PFSK-1 (cell line): ENCODE results near the gene USP7.

Source experiments
- FOXP2 ChIP-seq: optimal IDR thresholded peaks from 2 replicates; pipeline ENCODE3; 2011; ENCODE audit warnings: borderline replicate concordance, control low read depth, inconsistent platforms; ENCODE audit not compliant: insufficient read depth; ENCODE audit errors: extremely low read length, extremely low read depth
- POLR2AphosphoS5 ChIP-seq: IDR thresholded peaks from 2 replicates; pipeline ENCODE4 v1.6.1; 2012; ENCODE audit warnings: low read depth, mild to moderate bottlenecking, control low read depth, low read length, moderate library complexity
- REST ChIP-seq, 2 experiments: IDR thresholded peaks; 2 replicates each; pipeline versions ENCODE4 v1.6.1 to v1.8.0; 2011 to 2012; ENCODE audit warnings: low read depth in 2 of 2, low read length in 2 of 2, control low read depth in 1 of 2, inconsistent platforms in 1 of 2, mild to moderate bottlenecking in 1 of 2, moderate library complexity in 1 of 2; ENCODE audit not compliant: insufficient read depth in 1 of 2
- SIN3A ChIP-seq: IDR thresholded peaks from 2 replicates; pipeline ENCODE4 v1.6.1; 2012; ENCODE audit warnings: mild to moderate bottlenecking, low read length, moderate library complexity, borderline replicate concordance; ENCODE audit not compliant: insufficient read depth
- TAF1 ChIP-seq: IDR thresholded peaks from 2 replicates; pipeline ENCODE4 v1.6.1; 2012; ENCODE audit warnings: low read length, control low read depth, borderline replicate concordance; ENCODE audit not compliant: insufficient read depth

USP7 gene

GRCh38 chr16:8971416-8971815 is 7.7 kb upstream of the USP7 start:
- no peak for TF ChIP-seq REST (IDR thresholded peaks at IDR 0.05; ENCODE audit: insufficient read depth in 1 of 2, low read depth in 2 of 2, low read length in 2 of 2)
- TF ChIP-seq FOXP2: no peak
- no peak for TF ChIP-seq TAF1
- TF ChIP-seq SIN3A: no peak
- TF ChIP-seq POLR2AphosphoS5: no peak

GRCh38 chr16:8967132-8967821 is 3.6 kb upstream of the USP7 start:
- TF ChIP-seq FOXP2: no peak

GRCh38 chr16:8966817-8967131 is 3.1 kb upstream of the USP7 start:
- no peak for TF ChIP-seq FOXP2
- TF ChIP-seq TAF1: no peak
- TF ChIP-seq SIN3A: no peak
- no peak for TF ChIP-seq POLR2AphosphoS5
- TF ChIP-seq REST (IDR thresholded peaks at IDR 0.05; ENCODE audit: insufficient read depth in 1 of 2, low read depth in 2 of 2, low read length in 2 of 2): no peak

GRCh38 chr16:8964462-8964861 is 756 bp upstream of the USP7 start:
- TF ChIP-seq TAF1 (no peak), REST (IDR thresholded peaks at IDR 0.05; ENCODE audit: insufficient read depth in 1 of 2, low read depth in 2 of 2, low read length in 2 of 2) (no peak), FOXP2 (no peak), SIN3A (no peak), POLR2AphosphoS5 (no peak)

- no peak for TF ChIP-seq TAF1
- TF ChIP-seq POLR2AphosphoS5: no peak
- TF ChIP-seq REST (IDR thresholded peaks at IDR 0.05; ENCODE audit: insufficient read depth in 1 of 2, low read depth in 2 of 2, low read length in 2 of 2): no peak
- no peak for TF ChIP-seq SIN3A
- no peak for TF ChIP-seq FOXP2
Measured at GRCh38 chr16:8963010-8963820, 491 bp downstream of the USP7 start.
